SKM-1 (cell line): Measurements from ENCODE around the gene AARS2.
"Not testable (repeated sequence)": the region's sequence is repeated elsewhere in the genome, so short reads cannot be mapped to it uniquely, and the experiment has no call there.

Experiments
- DNase-seq: peaks from one replicate; lab custom pipeline; 2025; ENCODE audit not compliant: unreplicated experiment; lab: John Stamatoyannopoulos, UW

The AARS2 gene

DNA sequence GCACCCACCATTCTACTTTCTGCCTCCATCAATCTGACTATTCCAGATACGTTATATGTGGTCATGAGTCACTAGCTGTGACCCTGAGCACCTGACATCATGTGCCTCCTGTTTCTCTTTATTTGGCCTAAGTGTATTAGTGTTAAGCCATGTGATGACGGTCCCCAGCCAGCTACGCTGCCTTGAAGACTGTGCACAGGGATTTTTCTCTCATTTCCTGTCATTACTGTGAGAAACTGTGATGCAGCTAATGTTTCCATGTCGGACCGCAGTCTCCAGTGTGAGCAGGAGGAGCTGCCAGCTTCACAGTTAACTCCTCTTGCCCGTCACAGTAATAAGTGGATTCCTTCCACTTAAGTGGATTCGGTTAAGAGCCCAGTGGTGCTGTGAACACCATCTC, 19.4 kb upstream of the AARS2 start:
- DNase-seq: no peak

DNA sequence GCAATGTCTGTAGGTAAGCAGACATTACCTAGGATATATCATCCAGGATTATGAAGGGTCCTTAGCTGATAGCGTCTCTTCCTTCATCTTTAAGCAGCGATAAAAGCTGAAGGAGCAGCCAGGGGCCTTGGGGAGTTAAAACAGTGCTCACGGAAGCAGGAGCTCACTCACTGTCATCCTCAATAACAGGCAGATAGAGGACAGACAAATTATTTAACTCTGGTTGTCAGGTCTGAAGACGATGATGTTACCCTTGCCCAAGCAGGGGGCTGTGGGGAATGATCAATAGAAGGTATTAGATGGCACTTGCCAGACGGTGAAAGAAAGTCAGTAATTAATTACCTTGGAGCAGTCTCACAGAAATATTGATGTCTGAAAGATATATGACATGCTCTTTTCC, 16.7 kb upstream of the AARS2 start:
- DNase-seq: no peak

DNA sequence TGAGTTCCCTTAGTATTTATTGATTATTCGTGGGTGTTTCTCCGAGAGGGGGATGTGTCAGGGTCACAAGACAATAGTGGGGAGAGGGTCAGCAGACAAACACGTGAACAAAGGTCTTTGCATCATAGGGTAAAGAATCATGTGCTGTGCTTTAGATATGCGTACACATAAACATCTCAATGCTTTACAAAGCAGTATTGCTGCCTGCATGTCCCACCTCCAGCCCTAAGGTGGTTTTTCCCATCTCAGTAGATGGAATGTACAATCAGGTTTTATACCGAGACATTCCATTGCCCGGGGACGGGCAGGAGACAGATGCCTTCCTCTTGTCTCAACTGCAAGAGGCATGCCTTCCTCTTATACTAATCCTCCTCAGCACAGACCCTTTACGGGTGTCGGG, 15.1 kb upstream of the AARS2 start:
- DNase-seq: not testable (repeated sequence)

DNA sequence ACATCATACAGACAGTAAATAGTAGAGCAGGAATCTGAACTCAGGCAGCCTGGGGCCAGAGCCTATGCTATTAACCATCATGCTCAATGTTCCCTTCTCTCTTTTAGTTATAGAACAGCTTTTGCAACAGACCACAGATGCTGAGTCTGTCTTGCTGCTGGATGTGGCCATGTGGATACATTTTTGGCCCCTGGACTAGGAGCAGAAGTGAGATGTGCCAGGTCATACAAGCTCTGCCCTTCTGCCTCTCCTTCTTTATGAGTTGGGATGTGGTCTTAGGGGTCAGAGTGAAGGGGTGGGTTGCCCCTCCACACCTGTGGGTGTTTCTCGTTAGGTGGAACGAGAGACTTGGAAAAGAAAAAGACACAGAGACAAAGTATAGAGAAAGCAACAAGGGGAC, 14.6 kb upstream of the AARS2 start:
- no peak for DNase-seq

DNA sequence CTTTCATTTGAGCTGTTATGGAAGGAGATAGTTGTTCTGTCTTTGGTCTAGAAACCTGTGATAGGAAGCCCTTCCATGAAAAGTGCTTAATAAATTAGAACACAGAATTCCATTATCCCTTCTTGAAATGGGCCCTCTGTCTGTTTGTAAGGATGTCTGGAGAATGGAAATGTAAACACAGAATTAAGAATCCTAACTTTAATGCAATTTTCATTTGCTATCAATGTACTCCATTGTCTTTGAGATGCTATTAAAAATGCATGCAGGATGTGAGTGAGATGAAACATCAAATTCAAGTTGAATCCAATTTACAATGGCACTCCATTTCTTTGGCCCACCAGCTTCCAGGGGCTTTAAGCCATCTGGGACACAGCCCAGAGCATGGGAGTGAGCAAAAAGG, 13.9 kb upstream of the AARS2 start:
- DNase-seq: no peak

DNA sequence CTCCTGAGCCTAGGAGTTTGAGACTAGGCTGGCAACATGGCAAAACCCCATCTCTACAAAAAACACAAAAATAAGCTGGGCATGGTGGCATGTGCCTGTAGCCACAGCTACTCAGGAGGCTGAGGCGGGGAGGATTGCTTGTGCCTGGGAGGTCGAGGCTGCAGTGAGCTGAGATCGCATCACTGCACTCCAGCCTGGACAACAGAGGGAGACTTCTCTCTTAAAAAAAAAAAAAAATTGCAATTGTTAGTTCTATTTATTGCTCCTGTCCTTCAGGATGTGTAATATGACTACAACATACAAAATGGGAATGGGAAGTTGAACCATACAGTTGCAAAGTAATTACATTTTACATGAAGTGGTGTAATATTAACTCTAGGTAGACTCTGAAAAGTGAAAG, 8.1 kb upstream of the AARS2 start:
- DNase-seq: no peak

DNA sequence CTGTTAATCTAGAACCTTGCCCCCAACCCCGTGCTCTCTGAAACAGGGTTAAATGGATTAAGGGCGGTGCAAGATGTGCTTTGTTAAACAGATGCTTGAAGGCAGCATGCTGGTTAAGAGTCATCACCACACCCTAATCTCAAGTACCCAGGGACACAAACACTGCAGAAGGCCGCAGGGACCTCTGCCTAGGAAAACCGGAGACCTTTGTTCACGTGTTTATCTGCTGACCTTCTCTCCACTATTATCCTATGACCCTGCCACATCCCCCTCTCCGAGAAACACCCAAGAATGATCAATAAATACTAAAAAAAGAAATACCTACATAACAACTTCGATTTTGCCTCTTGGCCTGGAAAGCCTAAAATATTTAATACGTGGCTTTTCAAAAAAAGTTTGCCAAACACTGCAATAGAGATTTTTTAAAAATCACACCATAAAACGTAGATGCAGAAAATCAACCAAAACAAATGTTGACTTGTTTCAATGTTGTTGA, 4.0 kb upstream of the AARS2 start:
- not testable (repeated sequence) for DNase-seq

DNA sequence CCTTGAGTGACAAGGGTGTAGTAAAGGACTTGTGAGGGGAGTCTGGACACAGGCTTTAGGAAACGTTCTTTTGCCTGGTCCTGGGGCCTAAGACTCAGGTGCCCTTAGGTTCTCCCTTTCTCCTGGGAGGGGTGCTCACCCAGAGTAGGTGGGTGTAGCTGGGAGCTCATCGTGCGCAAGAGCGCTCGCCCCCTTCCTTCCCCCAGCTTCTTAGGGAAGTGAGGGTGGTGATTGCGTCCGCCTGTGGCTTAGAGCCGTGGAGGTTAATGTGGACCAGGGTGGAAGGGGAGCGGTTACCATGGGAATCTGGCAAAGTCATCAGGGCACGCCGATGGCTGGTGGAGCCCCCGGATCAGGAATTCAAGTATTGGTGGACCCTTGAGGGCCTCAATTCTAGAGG, 3.3 kb upstream of the AARS2 start:
- DNase-seq: no peak

DNA sequence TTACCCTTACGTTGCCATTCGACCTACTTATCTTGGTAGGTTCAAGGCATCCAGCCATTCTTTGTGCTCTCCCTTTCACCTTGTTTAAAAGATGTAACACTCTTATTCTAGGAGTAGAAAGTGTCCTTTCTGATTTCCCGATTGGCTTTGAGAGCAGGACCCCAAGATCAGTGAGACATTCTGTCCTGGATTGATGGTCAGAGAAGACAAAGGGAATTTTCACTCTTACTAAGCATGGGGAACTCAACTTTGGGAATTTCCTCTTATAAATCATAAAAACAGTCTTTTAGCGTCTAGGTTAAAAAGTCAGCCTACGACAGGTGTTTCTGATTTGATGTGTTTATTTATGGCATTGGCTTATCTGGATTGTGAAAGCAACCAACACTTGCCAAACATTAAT, 2.8 kb upstream of the AARS2 start:
- no peak for DNase-seq

DNA sequence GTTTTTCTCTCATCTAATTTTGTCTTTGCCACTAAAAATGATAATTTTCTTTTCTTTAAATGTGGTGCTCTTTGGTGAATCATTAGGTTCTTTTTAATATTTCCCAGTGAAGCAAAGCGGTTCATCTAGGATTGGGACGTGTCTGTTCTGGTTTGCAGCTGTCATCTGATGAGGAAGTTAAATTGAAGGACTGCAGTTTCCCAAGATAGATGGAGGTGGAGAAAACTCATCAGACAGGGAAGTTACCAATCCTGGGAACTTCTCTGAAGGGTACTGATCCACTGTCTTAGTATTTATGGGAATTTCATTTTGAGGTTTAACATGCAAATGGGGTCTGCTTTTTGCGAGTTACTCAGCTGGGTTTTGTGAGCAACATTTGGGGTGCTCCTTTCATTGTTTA, 2.4 kb upstream of the AARS2 start:
- DNase-seq: no peak

DNA sequence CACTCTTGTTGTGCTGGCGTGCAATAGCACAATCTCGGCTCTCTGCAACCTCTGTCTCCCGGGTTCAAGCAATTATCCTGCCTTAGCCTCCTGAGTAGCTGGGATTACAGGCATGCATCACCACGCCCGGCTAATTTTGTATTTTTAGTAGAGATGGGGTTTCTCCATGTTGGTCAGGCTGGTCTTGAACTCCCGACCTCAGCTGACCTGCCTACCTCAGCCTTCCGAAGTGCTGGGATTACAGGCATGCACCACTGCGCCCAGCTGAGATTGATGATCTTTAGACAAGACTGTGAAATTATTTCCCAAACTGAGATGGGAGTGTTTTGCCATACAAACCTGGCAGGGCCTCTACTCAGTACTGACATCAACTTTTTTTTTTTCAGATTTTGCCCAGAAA, 1.5 kb upstream of the AARS2 start:
- not testable (repeated sequence) for DNase-seq

DNA sequence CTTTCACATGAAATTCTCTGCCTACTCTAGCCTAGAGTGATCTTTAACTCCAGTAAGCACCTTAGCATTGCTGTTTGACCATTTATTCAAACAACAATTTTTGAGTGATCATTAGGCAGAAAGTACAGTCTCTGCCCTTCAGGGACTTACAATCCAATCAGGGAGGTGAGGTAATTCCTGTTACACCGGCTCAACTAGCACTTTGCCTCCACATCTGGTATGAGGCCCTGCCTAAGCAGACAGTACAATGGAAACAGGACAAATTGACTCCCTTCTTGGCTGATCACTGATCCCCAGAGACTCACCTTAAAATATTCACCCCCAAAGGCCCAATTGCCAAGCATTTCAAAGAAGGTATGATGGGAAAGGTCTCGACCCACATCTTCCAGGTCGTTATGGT, 1.4 kb downstream of the AARS2 start:
- DNase-seq: no peak

DNA sequence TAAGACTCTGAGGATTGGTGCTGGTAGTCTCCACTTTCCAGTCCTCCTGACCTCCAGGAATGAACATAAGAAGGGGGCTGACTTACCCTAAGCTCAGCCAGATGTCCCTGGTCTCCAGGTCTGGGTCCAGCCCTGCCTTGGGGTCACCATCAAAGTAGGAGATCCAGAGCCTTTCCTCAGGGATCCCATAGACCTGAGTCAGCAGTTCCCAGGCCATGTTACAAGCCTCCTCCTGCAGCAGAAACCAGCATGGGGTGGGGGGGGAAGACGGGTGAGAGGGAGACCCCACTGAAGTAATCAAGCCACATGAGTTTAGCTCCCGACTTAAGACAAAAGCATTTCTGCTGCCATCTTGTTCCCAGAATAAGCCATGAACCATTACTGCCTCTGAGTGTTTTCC, 1.8 kb downstream of the AARS2 start:
- no peak for DNase-seq

DNA sequence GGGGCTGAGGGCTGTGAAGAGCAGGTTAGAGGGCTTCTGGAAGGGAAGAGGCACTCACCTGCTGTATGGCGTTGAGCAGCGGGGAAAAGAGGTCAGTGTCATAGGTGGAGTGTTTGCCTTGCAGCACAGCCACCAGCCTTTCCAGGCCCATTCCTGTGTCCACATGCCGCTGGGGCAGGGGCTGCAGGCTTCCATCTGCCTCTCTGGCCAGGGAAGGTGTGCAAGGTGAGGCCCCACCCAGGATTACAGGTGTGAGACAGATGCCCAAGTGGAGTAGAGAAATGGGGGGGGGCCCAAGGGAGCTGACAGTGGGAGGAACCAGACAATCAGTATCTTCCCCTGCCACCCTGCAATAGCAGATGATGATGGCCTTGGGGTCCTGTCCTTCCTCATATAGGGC, 2.9 kb downstream of the AARS2 start:
- no peak for DNase-seq

DNA sequence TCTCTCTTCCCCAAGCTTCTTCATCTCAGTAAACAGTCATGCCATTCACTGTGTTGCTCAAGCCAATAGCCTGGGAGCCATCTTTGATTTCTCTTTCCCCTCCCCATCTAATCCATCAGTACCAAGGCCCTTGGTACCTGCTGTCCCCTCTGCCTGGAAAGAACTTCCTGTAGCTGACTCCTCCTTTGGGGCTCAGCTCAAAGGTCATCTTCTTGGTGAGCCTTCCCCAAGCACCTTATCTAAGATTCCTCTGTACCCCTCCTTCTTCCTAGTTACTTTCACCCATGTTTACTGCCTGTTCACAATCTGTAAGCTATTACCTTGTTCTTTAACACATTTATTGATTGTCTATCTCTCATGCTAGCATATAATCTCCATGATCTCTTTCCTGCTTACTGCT, 3.5 kb downstream of the AARS2 start:
- no peak for DNase-seq

DNA sequence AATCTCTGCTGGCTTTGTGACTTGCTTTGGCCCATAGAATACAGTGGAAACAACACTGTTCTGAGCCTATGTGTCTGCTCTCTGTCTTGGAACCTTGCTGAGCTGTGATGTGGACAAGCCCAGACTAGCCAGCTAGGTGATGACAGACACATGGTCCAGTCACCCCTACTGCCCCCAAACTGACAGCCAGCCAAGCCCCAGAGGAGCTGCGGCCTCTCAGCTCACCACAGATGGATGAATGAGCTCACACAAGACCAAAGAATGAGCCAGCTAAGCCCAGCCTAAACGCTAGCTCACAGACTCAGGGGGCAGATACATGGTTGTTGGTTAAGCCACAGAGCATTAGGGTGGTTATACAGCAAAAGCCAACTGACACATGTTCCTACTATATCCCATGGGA, 4.1 kb downstream of the AARS2 start:
- no peak for DNase-seq

DNA sequence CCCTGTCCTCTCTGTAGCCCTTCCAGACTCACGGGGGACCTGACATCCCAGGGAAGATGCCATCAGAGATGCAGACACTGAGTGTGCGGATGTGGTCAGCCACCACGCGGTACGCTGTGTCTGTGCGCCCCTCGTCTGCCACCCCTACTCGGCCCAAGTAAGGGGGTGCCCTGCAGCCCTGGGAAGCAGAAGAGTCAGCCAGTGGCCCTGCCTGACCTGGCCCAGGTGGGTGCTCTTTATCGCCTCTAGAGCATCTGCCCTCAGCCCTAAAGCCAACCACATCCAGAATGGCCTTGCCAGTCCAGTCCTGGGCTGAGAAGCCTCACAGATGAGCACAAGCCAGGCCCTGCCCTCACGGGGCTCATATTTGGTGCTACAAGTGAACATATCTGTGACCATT, 5.9 kb downstream of the AARS2 start:
- no peak for DNase-seq

DNA sequence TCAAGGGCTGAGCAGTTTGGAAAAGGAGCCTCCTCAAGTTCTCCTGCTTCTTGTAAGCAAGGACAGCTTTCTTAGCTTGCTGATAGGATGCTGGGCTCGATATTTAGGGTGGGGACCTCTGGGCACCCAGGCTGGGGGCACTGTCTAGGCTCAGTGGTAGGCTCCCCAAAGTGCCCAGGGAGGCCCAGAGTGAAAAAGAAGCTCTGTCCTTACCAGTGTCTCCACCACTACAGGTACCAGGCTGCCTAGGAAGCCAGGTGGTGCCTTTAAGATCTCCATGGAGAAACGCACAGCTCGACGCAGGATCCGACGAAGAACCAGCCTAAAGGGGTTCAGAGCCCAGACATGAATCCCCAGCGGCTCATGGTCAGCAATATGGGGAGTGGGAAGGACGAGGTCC, 6.4 kb downstream of the AARS2 start:
- DNase-seq: no peak

DNA sequence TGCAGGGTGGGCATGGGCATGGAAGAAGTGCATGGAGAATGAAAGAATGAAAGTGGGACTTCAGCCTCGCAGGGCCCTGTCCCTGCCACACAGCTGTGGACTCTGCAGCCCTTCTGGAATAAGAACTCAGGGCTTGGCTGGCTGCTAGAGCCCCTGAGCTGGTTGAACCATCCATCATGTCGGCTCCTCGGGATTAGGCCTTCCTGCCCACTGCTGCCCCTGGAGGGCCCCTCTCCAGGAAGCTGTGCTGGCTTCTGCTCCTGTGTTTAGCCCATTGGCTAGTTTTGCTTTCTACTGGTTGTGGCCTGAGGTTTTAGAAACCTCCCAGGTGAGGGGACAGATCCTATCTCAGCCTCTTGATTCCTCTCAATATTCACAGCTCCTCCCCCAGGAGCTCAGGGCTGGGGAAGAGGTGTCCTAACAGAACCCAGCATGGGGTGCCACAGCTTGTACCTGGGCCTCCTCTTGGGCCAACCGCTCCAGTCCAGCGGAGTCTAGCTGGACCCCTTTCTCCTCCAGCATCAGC, 7.9 kb downstream of the AARS2 start:
- DNase-seq: no peak

DNA sequence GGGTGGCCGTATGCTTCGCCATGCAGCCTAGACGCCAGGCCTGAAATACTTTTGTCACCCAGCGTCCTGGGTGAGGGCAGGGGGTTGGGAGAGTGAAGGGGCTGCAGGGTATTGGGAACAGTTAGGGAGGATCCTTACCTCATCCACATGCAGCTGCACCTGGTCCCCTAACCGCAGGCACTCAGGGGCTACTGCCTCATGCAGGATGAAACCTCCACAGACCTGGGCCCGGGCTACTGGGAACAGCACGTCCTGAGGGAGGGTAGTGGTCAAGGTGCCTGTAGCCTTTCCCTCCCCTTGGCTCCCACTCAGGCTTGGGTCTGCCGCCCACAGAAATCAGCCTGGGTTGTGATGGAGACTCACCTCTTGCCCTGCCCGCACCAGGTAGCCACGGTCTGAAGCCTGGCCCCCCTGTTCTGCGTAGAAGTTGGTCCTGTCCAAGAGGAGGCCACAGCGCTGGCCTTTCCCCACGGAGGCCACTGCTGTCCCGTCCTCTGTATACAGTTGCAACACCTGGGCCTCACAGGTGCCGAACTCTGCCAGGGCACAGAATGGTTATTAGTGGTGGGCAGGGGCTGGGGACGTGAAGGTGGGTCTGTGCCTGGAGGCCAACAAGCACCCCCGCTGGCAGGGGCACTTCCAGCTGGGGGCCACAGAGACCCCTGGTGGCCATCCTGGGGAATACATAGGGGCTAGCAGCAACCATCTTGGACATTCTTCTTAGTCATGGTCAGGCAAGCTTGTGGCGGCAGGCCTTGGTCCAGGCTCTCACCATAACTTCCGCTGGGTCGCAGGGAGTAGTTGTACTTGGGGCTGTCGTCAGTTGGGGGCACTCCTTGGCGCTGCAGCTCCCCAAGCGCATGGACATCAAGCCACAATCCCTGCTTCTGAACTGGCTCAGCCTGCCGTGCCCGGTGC, 8.6 kb downstream of the AARS2 start:
- no peak for DNase-seq

DNA sequence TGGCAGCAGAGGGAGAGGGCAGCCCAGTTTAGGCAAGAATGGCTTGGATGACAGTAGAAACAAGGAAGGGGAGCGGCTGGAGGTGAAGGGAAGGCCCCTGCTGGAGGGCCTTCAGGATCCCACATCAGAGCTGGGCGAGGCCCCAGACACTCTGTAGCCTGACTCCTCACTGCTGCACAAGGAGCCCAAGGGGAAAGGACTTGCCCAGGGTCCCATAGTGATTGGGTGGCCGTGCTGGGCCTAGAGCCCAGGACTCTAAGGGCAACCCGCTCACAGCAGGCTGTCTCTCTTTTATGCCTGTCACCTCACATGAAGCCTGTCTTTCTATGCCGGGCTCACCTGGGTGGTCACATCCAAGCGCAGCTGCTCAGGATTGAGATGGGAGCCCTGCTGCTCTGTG, 9.3 kb downstream of the AARS2 start:
- no peak for DNase-seq

DNA sequence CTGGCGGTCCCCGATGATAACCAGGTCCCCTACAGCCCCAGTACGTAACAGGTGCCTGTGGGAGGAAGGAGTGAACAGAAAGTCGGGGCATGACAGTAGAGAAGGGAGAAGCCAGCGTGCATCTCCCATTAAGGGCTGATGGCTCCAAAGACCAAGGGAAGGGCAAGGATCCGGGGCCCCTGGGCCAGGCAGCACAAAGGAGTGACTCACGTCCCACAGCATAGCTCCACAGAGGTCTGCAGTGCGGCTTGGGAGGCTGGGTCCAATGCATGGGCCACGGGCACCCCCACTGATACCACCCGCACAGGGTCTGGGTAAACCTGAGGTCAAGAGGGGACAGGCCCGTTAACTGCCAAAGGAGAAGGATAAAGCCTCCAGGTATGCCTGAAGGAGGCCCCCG, 10.3 kb downstream of the AARS2 start:
- no peak for DNase-seq
